Kidney (tissue), 14 donors: ENCODE measurements around the gene RSPH6A. TPM values are rescaled to one million over a fixed set of nuclear protein-coding genes. Genes with fewer than 3 reads are reported as not detected.

Experiments used
- DNase-seq, 5 donors: peaks; one replicate each; pipeline ENCODE4 v3.0.0-alpha.2; 2013 to 2020
- FAIRE-seq: peaks from 2 replicates; lab custom pipeline; 2012; peaks lifted over from hg19 to GRCh38; lab: Jason Lieb, UNC
- H3K27ac ChIP-seq, 2 donors: one replicate each; pipeline ENCODE4 v1.7.0; 2013; ENCODE audit warnings: low read depth in 2 of 2, low read length in 2 of 2, inconsistent platforms in 1 of 2
- H3K27me3 ChIP-seq: one replicate; pipeline ENCODE4 v1.7.1; 2013; ENCODE audit warnings: low read length, inconsistent platforms; ENCODE audit not compliant: control insufficient read depth, insufficient read depth
- H3K36me3 ChIP-seq, 3 donors: one replicate each; pipeline versions ENCODE4 v1.7.0 to v1.7.1; 2013; ENCODE audit warnings: low read length in 3 of 3, control low read depth in 1 of 3, inconsistent platforms in 1 of 3; ENCODE audit not compliant: insufficient read depth in 3 of 3, control insufficient read depth in 2 of 3
- H3K4me1 ChIP-seq, 3 donors: one replicate each; pipeline versions ENCODE4 v1.7.0 to v1.7.1; 2013; ENCODE audit warnings: low read length in 3 of 3, inconsistent platforms in 1 of 3, low read depth in 1 of 3; ENCODE audit not compliant: control insufficient read depth in 2 of 3, insufficient read depth in 2 of 3
- H3K4me3 ChIP-seq, 3 donors: one replicate each; pipeline versions ENCODE4 v1.7.0 to v1.8.1; 2013; ENCODE audit warnings: low read length in 3 of 3, control low read depth in 1 of 3, inconsistent platforms in 1 of 3
- H3K9ac ChIP-seq, 3 donors: one replicate each; pipeline versions ENCODE4 v1.7.0 to v1.7.1; 2013; ENCODE audit warnings: low read length in 3 of 3, control low read depth in 1 of 3, inconsistent platforms in 1 of 3
- H3K9me3 ChIP-seq, 3 donors: one replicate each; pipeline versions ENCODE4 v1.7.0 to v1.7.1; 2013; ENCODE audit warnings: low read length in 3 of 3, control low read depth in 1 of 3, inconsistent platforms in 1 of 3; ENCODE audit not compliant: control insufficient read depth in 2 of 3, insufficient read depth in 1 of 3
- CTCF ChIP-seq: IDR thresholded peaks from 3 replicates; pipeline ENCODE4 v1.5.1; 2012; ENCODE audit warnings: mild to moderate bottlenecking, moderate library complexity, borderline replicate concordance; ENCODE audit not compliant: insufficient read depth; ENCODE audit errors: extremely low read depth
- intact Hi-C: fragments of 100-400 bp; cut with DNase I; formaldehyde crosslinking; loops from one replicate; pipeline ENCODE4 v1.11.1; 2022
- polyA plus RNA-seq: library from polyadenylated mRNA; stranded (reverse); fragments of 350-450 nt; fragmentation: Illumina TruSeq; extraction: RNeasy Lipid Tissue Mini Kit (QIAGEN cat#74804); gene quantifications from one replicate; pipeline ENCODE4 v1.2.3, GENCODE V29; 2014; ENCODE audit warnings: low read depth, low replicate concordance; ENCODE audit not compliant: insufficient read depth
- total RNA-seq: library from RNA; stranded (reverse); fragmentation: NEBNext Ultra II Directional; extraction: Animal tissue kit (Norgen Biotek cat#: 25700); gene quantifications from one replicate; pipeline ENCODE4 v1.2.1, GENCODE V29; 2021
- donor health status: control.
- donor health status: control.
- donor health status: control.
- donor health status: control.
- donor health status: control.
- donor health status: DM: yes; HTN: yes; CAD: no.
- donor health status: Normal renal cell carcinoma (clear cell type).

Gene RSPH6A
- total and polyA plus RNA-seq, 2 donors from 2014 or later: 0.13 TPM; not detected in 1

GRCh38 chr19:45766869-45767346 is 48.2 kb downstream of the RSPH6A start:
- peaks cover 0 to 18% (median 0%) of the 10 kb centered on the region in 3 donors for H3K4me1 ChIP-seq

GRCh38 chr19:45766296-45766868 is 48.7 kb downstream of the RSPH6A start:
- no peaks in the 10 kb centered on the region for H3K36me3 ChIP-seq
- H3K4me3 ChIP-seq: peak overlapping the region in 1 of 3 donors; percentile 77
- H3K27ac ChIP-seq: peak overlapping the region; percentile 97 to 99
- H3K9ac ChIP-seq: peak overlapping the region in 1 of 3 donors; percentile 86
- intact Hi-C loops: no loop called here
- no peaks in the 10 kb centered on the region for H3K9me3 ChIP-seq
- no peaks in the 10 kb centered on the region for H3K27me3 ChIP-seq
- DNase-seq (peak in 1 of 5 donors; percentile 78), FAIRE-seq (no peak)
- TF ChIP-seq CTCF: no peak
- H3K4me1 ChIP-seq: peaks cover 0 to 18% (median 0%) of the 10 kb centered on the region in 3 donors

More at GRCh38 chr19:45766869-45767346, 48.2 kb downstream of the RSPH6A start:
- peak overlapping the region in 2 of 3 donors; percentile 59 to 86 for H3K9ac ChIP-seq
- H3K27me3 ChIP-seq: no peaks in the 10 kb centered on the region
- intact Hi-C loops: no loop called here
- H3K27ac ChIP-seq: peak overlapping the region; percentile 97 to 99
- no peaks in the 10 kb centered on the region for H3K36me3 ChIP-seq
- no peak for FAIRE-seq
- no peaks in the 10 kb centered on the region for H3K9me3 ChIP-seq
- H3K4me3 ChIP-seq: peak overlapping the region; percentile 36 to 77 (median 63)
- TF ChIP-seq CTCF: no peak
- peak in 1 of 5 donors; percentile 88 for DNase-seq

DNA sequence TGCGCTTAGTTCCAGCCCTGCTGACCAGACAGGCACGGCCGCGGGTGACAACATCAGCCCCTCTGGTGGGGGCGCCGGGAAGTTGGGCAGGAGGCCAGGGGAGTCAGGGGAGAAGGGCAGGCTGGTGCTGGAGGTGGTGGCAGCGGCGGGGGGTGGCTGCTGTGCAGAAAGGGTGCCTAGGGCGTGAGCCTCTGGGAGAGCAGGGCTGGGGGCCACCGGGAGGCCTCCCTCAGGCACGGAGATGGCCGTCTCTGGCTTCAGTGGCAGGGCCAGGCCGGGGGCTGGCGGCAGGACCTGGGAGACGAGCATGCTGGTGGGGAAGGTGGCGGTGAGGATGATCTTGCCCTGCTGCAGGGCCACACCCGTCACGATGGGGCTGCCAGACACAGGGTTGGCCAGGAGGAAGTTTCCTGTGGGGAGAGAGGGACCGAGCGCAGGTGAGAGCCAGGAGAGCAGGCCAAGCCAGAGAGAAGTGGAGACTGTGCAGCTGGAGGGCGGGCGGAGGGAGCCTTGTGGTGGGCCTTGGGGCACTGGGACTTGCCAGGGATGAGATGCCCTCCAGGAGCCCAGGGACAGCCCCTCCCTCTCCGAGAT is 49.3 kb downstream of the RSPH6A start:
- FAIRE-seq (no peak), DNase-seq (peak in 2 of 5 donors; percentile 26 to 73)
- H3K4me3 ChIP-seq: no peak overlapping the region
- peak overlapping the region in 1 of 2 donors; percentile 97 for H3K27ac ChIP-seq
- no peak for TF ChIP-seq CTCF
- H3K36me3 ChIP-seq: no peaks in the 10 kb centered on the region
- H3K9me3 ChIP-seq: no peaks in the 10 kb centered on the region
- no peaks in the 10 kb centered on the region for H3K27me3 ChIP-seq
- intact Hi-C loops: no loop called here
- peaks cover 0 to 18% (median 0%) of the 10 kb centered on the region in 3 donors for H3K4me1 ChIP-seq
- H3K9ac ChIP-seq: no peak overlapping the region
